SK-N-SH (cell line): ENCODE results near the gene EDDM13. TPM values are rescaled to one million over a fixed set of nuclear protein-coding genes. Genes with fewer than 3 reads are reported as not detected.

ENCODE experiments used
- polyA plus RNA-seq, 3 experiments: library from polyadenylated mRNA; depleted of rRNA; stranded (reverse); fragments of >200 nt; gene quantifications; 2 replicates each; pipeline ENCODE4 v1.2.3, GENCODE V29; 2012
- small RNA-seq, 7 experiments: library from RNA; depleted of rRNA; stranded (forward); fragments of <200 nt; gene quantifications; one replicate each; pipeline ENCODE3, GENCODE V24; 2012

The EDDM13 gene
- polyA plus RNA-seq, 1 of the 3 experiments (the other 2 are of a cell fraction) = not detected

Small RNA genes lying within 50 kb of the gene (small RNA-seq; reads per million reads assigned to genes)
- 0 reads per million in 7 experiments for gene RF00019

Other genes starting within 250 kb of the EDDM13 start
- 14.3 and 16.0 TPM in 2 replicates for gene ZNF787, start 151.5 kb upstream of the EDDM13 start, polyA plus RNA-seq (2012; rRNA removed)
- gene ZNF444, start 131.5 kb upstream of the EDDM13 start, polyA plus RNA-seq (2012; rRNA removed) = 21.8 and 23.2 TPM in 2 replicates
- gene GALP, start 96.7 kb upstream of the EDDM13 start, polyA plus RNA-seq (2012; rRNA removed) = not detected in 2 replicates
- not detected in 2 replicates for gene ZSCAN5B, start 75.0 kb upstream of the EDDM13 start, polyA plus RNA-seq (2012; rRNA removed)
- not detected in 2 replicates for gene ZSCAN5C, start 70.5 kb upstream of the EDDM13 start, polyA plus RNA-seq (2012; rRNA removed)
- gene ZSCAN5A, start 42.1 kb downstream of the EDDM13 start, polyA plus RNA-seq (2012; rRNA removed) = 6.8 and 11.7 TPM in 2 replicates
- 4.5 and 5.9 TPM in 2 replicates for gene ZNF582, start 120.8 kb downstream of the EDDM13 start, polyA plus RNA-seq (2012; rRNA removed)
- gene ZNF583, start 131.6 kb downstream of the EDDM13 start, polyA plus RNA-seq (2012; rRNA removed) = 1.9 and 2.1 TPM in 2 replicates
- gene ZNF667, start 204.6 kb downstream of the EDDM13 start, polyA plus RNA-seq (2012; rRNA removed) = 3.2 and 5.0 TPM in 2 replicates
- 2.5 and 4.0 TPM in 2 replicates for gene ZNF471, start 235.1 kb downstream of the EDDM13 start, polyA plus RNA-seq (2012; rRNA removed)